ENCODE results near the gene AFF3.

AFF3 gene

DNA sequence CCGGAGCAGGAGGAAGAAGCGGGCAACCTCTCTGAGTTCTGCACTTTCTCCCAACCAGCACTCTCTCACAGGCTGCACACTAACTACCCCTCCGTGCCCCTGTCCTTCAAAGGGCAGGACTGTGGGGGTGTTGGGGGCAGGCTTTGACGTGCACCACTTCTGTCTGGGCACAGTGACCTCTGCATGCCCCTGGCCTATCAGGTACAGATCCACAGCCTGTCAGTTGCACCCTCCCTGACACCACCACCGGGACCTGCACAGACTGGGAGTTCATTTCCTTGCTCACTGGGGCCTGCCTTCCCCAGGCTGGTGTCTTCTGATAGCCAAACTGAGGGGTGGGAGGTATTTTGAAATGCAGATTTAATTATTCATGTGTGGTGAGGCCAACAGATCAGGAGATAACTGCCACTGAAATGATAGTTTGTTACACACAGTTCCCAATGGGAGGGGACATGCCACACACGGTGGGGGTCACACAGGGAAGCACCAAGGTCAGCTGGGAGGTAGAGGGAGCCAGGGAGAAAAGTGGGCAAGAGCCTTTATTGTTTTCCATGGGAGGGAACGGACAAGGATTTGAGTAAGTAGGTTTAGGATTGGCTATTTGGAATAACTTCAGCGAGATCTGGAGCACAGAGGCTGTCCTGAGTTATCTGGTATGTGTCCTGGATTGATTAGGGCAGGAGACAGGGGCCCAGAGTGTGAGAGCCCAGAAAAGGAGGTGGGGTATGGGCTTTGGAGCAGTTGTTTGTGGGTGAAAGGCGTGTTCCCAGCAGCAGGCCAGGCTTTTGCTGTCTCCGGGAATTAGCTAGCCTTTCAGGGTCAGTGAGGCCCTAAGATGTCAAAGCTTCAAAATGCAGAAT, 251.6 kb downstream of the AFF3 start:
- Histone ChIP-seq H2AFZ (ENCODE audit: low read length, unreplicated experiment) (no peak overlapping the region), H3K27ac (ENCODE audit: low read depth, low read length) (no peak overlapping the region), H3K36me3 (ENCODE audit: insufficient read depth, low read length) (no peaks in the 10 kb centered on the region), H3K4me3 (ENCODE audit: low read depth, low read length) (no peak overlapping the region), H3K79me2 (ENCODE audit: control insufficient read depth, insufficient read depth, low read length, unreplicated experiment) (no peaks in the 10 kb centered on the region), H3K4me1 (ENCODE audit: control insufficient read depth, insufficient read depth, low read length, unreplicated experiment) (no peaks in the 10 kb centered on the region), H3K27me3 (ENCODE audit: insufficient read depth, low read length) (no peaks in the 10 kb centered on the region)

DNA sequence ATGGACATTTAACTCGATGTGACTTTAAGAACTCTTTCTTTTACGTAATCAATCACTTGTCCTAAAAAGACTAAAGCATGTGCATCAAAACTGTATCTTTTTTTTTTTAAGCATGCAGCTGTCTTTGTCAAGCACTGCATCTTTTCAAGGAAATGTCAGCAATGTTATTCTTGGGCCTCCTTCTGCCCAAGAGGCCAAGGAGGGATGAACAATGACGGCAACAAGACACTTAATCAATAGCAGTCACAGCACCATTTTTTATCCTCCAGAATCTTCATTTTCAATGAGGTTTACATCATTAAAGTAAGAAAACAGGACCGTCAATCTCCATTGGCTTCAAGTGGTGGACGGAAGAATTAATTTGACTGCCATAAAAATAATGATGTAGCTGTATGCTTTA, 253.8 kb downstream of the AFF3 start:
- Histone ChIP-seq H3K4me1 (ENCODE audit: control insufficient read depth, insufficient read depth, low read length, unreplicated experiment) (no peaks in the 10 kb centered on the region), H3K4me3 (ENCODE audit: low read depth, low read length) (no peak overlapping the region), H3K79me2 (ENCODE audit: control insufficient read depth, insufficient read depth, low read length, unreplicated experiment) (no peaks in the 10 kb centered on the region), H2AFZ (ENCODE audit: low read length, unreplicated experiment) (no peak overlapping the region), H3K27ac (ENCODE audit: low read depth, low read length) (no peak overlapping the region), H3K27me3 (ENCODE audit: insufficient read depth, low read length) (no peaks in the 10 kb centered on the region), H3K36me3 (ENCODE audit: insufficient read depth, low read length) (no peaks in the 10 kb centered on the region)

GRCh38 chr2:99886418-99886817, 256.0 kb downstream of the AFF3 start:
- Histone ChIP-seq H3K79me2 (ENCODE audit: control insufficient read depth, insufficient read depth, low read length, unreplicated experiment) (no peaks in the 10 kb centered on the region), H2AFZ (ENCODE audit: low read length, unreplicated experiment) (no peak overlapping the region), H3K4me3 (ENCODE audit: low read depth, low read length) (no peak overlapping the region), H3K4me1 (ENCODE audit: control insufficient read depth, insufficient read depth, low read length, unreplicated experiment) (peaks cover 15% of the 10 kb centered on the region), H3K27ac (ENCODE audit: low read depth, low read length) (no peak overlapping the region), H3K36me3 (ENCODE audit: insufficient read depth, low read length) (no peaks in the 10 kb centered on the region), H3K27me3 (ENCODE audit: insufficient read depth, low read length) (no peaks in the 10 kb centered on the region)

DNA sequence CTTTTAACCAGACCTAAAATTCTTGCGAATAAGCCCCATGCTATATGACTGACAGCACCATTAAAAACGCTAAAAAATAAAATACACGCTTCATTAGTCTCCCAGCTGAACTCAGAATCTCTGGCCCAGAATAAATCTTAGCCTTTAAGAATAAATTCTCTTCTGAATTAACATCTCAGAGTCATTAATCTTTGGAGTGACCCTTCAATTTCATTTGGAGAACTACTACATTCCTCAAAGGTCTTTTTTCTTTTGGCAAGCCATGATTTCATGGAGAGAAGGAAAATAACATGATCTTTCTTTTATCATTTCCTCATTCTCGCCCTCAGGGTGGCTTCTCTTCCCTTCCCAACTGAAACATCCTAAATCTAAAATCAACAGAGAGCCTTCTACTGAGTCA, 259.0 kb downstream of the AFF3 start:
- no peaks in the 10 kb centered on the region for H3K27me3 ChIP-seq (ENCODE audit: insufficient read depth, low read length)
- no peaks in the 10 kb centered on the region for H3K36me3 ChIP-seq (ENCODE audit: insufficient read depth, low read length)
- H2AFZ ChIP-seq (ENCODE audit: low read length, unreplicated experiment), result peak overlapping the region; percentile 15
- no peak overlapping the region for H3K27ac ChIP-seq (ENCODE audit: low read depth, low read length)
- H3K79me2 ChIP-seq (ENCODE audit: control insufficient read depth, insufficient read depth, low read length, unreplicated experiment), result no peaks in the 10 kb centered on the region
- H3K4me1 ChIP-seq (ENCODE audit: control insufficient read depth, insufficient read depth, low read length, unreplicated experiment), result peaks cover 45% of the 10 kb centered on the region
- H3K4me3 ChIP-seq (ENCODE audit: low read depth, low read length), result no peak overlapping the region

DNA sequence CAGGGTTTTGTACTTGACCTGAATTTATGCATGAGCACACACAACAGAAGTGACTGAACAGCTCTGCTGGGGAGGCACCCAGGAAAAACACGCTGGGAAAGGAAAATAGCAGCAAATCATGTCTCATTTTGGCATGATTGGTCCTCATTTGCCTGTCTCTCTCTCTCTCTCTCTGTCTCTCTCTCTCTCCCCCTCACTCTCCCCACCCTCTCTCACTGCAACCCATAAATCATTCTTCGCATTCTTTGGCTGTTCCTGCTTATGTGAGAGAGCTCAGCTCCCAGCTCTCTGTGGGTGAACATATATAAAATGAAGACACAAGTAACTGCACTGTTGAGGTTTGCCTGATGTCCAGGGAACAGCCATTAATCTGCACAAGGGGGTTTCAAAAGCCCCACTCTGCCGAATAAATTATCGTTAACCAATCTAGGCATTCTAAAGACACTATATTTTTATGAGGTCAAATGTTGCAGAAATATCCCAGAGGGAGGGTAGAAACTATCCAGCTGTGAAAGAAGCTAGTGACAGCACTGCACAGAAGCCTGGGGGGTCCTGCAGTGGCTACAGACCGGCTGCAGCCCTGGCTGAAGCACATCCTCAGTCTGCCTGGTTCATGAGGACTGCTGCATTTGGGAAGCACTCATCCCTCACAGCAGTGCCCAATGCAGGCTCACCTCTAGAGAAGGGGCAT, 260.3 kb downstream of the AFF3 start:
- Histone ChIP-seq H3K79me2 (ENCODE audit: control insufficient read depth, insufficient read depth, low read length, unreplicated experiment) (no peaks in the 10 kb centered on the region), H3K36me3 (ENCODE audit: insufficient read depth, low read length) (no peaks in the 10 kb centered on the region), H3K4me3 (ENCODE audit: low read depth, low read length) (0 out of 2 replicates have a peak overlapping the region, but pooled peaks have one; percentile 3), H3K27ac (ENCODE audit: low read depth, low read length) (peak overlapping the region; percentile 84), H3K4me1 (ENCODE audit: control insufficient read depth, insufficient read depth, low read length, unreplicated experiment) (peaks cover 50% of the 10 kb centered on the region), H2AFZ (ENCODE audit: low read length, unreplicated experiment) (peak overlapping the region; percentile 46), H3K27me3 (ENCODE audit: insufficient read depth, low read length) (no peaks in the 10 kb centered on the region)

DNA sequence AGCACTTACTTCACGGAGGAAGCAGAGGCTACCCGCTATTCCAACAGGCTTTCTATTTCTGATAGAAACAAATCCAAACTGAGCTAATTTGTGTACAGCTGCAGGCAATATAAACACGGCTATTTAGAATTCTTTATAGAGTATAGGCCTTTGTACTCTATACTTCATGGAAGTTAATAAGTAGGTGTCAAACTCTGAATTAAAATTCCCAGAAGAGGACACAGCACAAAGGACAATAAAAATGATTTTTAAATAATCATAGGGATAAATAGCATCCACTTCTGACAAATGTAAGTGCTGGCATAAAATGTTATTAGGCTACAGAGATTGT, 261.5 kb downstream of the AFF3 start:
- Histone ChIP-seq H3K36me3 (ENCODE audit: insufficient read depth, low read length) (no peaks in the 10 kb centered on the region), H2AFZ (ENCODE audit: low read length, unreplicated experiment) (no peak overlapping the region), H3K79me2 (ENCODE audit: control insufficient read depth, insufficient read depth, low read length, unreplicated experiment) (no peaks in the 10 kb centered on the region), H3K4me3 (ENCODE audit: low read depth, low read length) (no peak overlapping the region), H3K27me3 (ENCODE audit: insufficient read depth, low read length) (no peaks in the 10 kb centered on the region), H3K27ac (ENCODE audit: low read depth, low read length) (peak overlapping the region; percentile 84), H3K4me1 (ENCODE audit: control insufficient read depth, insufficient read depth, low read length, unreplicated experiment) (peaks cover 50% of the 10 kb centered on the region)

GRCh38 chr2:99880148-99880963, 262.0 kb downstream of the AFF3 start:
- H3K4me1 ChIP-seq (ENCODE audit: control insufficient read depth, insufficient read depth, low read length, unreplicated experiment), result peaks cover 50% of the 10 kb centered on the region
- H2AFZ ChIP-seq (ENCODE audit: low read length, unreplicated experiment), result no peak overlapping the region
- H3K27ac ChIP-seq (ENCODE audit: low read depth, low read length), result peak overlapping the region; percentile 84
- H3K4me3 ChIP-seq (ENCODE audit: low read depth, low read length), result 0 out of 2 replicates have a peak overlapping the region, but pooled peaks have one; percentile 1
- no peaks in the 10 kb centered on the region for H3K79me2 ChIP-seq (ENCODE audit: control insufficient read depth, insufficient read depth, low read length, unreplicated experiment)
- H3K36me3 ChIP-seq (ENCODE audit: insufficient read depth, low read length), result no peaks in the 10 kb centered on the region
- no peaks in the 10 kb centered on the region for H3K27me3 ChIP-seq (ENCODE audit: insufficient read depth, low read length)

DNA sequence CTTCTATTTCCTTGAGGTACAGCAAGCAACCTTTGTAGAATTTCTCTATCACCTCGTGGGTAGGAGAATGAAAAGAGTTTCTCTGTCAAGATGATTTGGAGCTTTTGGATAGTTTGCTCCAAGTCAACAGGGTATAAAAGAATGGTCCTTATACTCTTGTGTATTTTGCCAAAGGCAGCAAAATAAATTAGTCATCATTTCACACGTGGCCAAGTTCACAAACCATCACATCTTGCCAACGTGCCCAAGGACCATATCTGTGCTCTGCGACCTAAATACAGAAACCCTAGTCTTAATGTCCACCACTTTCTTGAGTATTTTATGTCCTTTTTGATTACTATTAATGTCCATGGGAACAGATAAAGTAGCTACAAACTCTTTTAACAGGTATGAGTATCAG, 262.9 kb downstream of the AFF3 start:
- Histone ChIP-seq H3K27me3 (ENCODE audit: insufficient read depth, low read length) (no peaks in the 10 kb centered on the region), H3K36me3 (ENCODE audit: insufficient read depth, low read length) (no peaks in the 10 kb centered on the region), H2AFZ (ENCODE audit: low read length, unreplicated experiment) (no peak overlapping the region), H3K4me3 (ENCODE audit: low read depth, low read length) (no peak overlapping the region), H3K79me2 (ENCODE audit: control insufficient read depth, insufficient read depth, low read length, unreplicated experiment) (no peaks in the 10 kb centered on the region), H3K27ac (ENCODE audit: low read depth, low read length) (peak overlapping the region; percentile 84), H3K4me1 (ENCODE audit: control insufficient read depth, insufficient read depth, low read length, unreplicated experiment) (peaks cover 50% of the 10 kb centered on the region)

DNA sequence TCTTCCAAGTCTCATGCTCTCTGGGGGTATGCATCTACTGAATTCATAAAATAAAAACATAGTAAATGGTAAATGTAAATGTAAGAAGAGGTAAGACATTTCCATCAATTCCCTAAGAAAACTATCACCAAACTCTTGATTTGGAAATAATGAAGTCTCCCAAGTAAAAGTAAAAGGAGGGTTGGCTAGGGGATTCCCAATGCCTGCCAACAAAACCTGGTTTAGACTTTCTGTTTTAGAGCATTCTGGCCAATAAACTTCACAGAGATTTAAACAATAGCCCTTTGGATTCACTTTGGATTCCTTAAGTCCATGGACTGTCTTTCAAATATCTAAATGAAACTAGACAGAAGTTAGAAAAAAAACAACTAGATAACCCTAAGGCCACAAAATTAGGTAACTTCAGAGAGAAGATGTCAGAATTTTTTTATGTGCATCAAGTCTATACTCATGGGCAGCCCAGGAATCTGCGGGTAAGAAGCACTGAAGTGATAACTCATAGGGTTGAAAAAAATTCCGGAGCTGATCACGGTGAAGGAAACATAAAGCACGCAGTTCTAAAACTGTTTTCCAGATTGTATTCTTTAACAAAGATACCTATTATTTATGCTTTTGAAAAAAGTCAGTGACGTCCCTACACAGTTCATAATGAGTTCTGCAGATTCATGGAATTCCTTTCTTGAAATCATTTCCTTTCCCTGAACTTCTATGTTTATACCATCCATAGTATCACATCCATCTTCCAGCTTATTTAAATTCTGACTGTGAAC, 263.6 kb downstream of the AFF3 start:
- H2AFZ ChIP-seq (ENCODE audit: low read length, unreplicated experiment), result no peak overlapping the region

GRCh38 chr2:99877963-99878362, 264.4 kb downstream of the AFF3 start:
- Histone ChIP-seq H3K27ac (ENCODE audit: low read depth, low read length) (no peak overlapping the region), H3K79me2 (ENCODE audit: control insufficient read depth, insufficient read depth, low read length, unreplicated experiment) (no peaks in the 10 kb centered on the region), H3K4me3 (ENCODE audit: low read depth, low read length) (no peak overlapping the region), H3K36me3 (ENCODE audit: insufficient read depth, low read length) (no peaks in the 10 kb centered on the region), H3K27me3 (ENCODE audit: insufficient read depth, low read length) (no peaks in the 10 kb centered on the region), H2AFZ (ENCODE audit: low read length, unreplicated experiment) (no peak overlapping the region), H3K4me1 (ENCODE audit: control insufficient read depth, insufficient read depth, low read length, unreplicated experiment) (peaks cover 50% of the 10 kb centered on the region)

More for the DNA sequence above, 263.6 kb downstream of the AFF3 start:
- H3K27me3 ChIP-seq (ENCODE audit: insufficient read depth, low read length), result no peaks in the 10 kb centered on the region
- H3K4me1 ChIP-seq (ENCODE audit: control insufficient read depth, insufficient read depth, low read length, unreplicated experiment), result peaks cover 50% of the 10 kb centered on the region
- no peaks in the 10 kb centered on the region for H3K79me2 ChIP-seq (ENCODE audit: control insufficient read depth, insufficient read depth, low read length, unreplicated experiment)
- peak overlapping the region; percentile 84 for H3K27ac ChIP-seq (ENCODE audit: low read depth, low read length)
- no peaks in the 10 kb centered on the region for H3K36me3 ChIP-seq (ENCODE audit: insufficient read depth, low read length)
- no peak overlapping the region; the same call in 1 of the 2 replicates for H3K4me3 ChIP-seq (ENCODE audit: low read depth, low read length)

Data from ACC112 (cell line).